ENCODE measurements around the gene FAM9A. TPM values are rescaled to one million over a fixed set of nuclear protein-coding genes. Genes with fewer than 3 reads are reported as not detected.
"Not testable (repeated sequence)": the region's sequence is repeated elsewhere in the genome, so short reads cannot be mapped to it uniquely, and the experiment has no call there.

FAM9A gene
- total and polyA plus RNA-seq, 9 donors: not detected

DNA sequence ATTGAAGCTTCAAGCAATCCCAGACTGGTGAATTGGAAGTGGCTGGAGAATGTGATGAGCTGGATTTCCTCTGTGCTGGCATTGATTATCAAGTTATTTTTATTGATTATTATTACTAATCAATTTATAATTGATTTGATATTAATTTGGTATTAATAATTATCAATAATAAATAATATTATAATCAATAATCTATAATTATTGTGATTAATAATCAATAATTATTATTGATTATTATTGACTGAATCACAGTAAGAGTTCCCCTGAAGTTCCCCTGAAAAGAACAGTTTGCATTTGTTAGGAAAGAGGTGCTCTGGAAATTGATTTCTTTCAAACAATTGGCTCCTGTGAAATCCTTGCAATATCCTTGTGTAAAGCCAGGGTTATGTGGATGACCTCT is 7.5 kb upstream of the FAM9A start:
- Histone ChIP-seq H3K36me3 (ENCODE audit: control insufficient read depth, insufficient read depth, low read length) (no peaks in the 10 kb centered on the region), H3K27ac (ENCODE audit: low read length) (no peak overlapping the region), H3K4me3 (ENCODE audit: low read length) (no peak overlapping the region), H3K9me3 (replicated peaks; ENCODE audit: control insufficient read depth, low read depth, low read length) (no peaks in the 10 kb centered on the region), H3K27me3 (ENCODE audit: control insufficient read depth, insufficient read depth, low read length) (peaks cover 3% of the 10 kb centered on the region), H3K4me1 (ENCODE audit: control insufficient read depth, insufficient read depth, low read length) (no peaks in the 10 kb centered on the region)
- DNase-seq: no peak

- no peak for DNase-seq
- no peak overlapping the region for H3K4me3 ChIP-seq (ENCODE audit: low read length)
- H3K36me3 ChIP-seq (ENCODE audit: control insufficient read depth, insufficient read depth, low read length): no peaks in the 10 kb centered on the region
- no peak overlapping the region for H3K27ac ChIP-seq (ENCODE audit: low read length)
- H3K27me3 ChIP-seq (ENCODE audit: control insufficient read depth, insufficient read depth, low read length): peaks cover 5% of the 10 kb centered on the region
- no peaks in the 10 kb centered on the region for H3K9me3 ChIP-seq (replicated peaks; ENCODE audit: control insufficient read depth, low read depth, low read length)
- no CpG with 5 or more reads among the region's 4 CpGs for WGBS (ENCODE audit: insufficient coverage)
- H3K4me1 ChIP-seq (ENCODE audit: control insufficient read depth, insufficient read depth, low read length): no peaks in the 10 kb centered on the region
These were observed 4.8 kb upstream of the FAM9A start for GRCh38 chrX:8805974-8806373.

DNA sequence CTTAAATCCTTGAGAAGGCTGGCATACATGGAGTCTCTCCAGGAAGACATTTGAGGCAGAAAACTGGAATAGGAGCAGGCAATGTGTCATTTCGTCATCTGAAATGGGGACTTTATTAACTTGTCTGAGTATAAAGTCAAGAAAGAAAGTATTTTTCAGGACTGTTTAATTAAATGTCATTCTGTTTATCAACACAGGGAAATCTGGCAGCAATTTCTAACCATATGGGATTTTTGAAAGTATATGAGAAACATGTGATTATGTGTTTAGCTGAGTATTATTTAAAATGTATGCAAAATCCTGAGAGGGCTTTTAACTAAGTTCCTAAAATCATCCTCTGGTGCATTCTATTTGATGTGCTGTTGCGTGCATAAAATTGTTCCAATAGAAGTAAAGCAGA is 3.9 kb upstream of the FAM9A start:
- WGBS (ENCODE audit: insufficient coverage): 80% methylated on average over 1 of the region's 2 CpGs
- Histone ChIP-seq H3K27ac (ENCODE audit: low read length) (no peak overlapping the region), H3K27me3 (ENCODE audit: control insufficient read depth, insufficient read depth, low read length) (peaks cover 5% of the 10 kb centered on the region), H3K4me1 (ENCODE audit: control insufficient read depth, insufficient read depth, low read length) (no peaks in the 10 kb centered on the region), H3K4me3 (ENCODE audit: low read length) (no peak overlapping the region), H3K9me3 (replicated peaks; ENCODE audit: control insufficient read depth, low read depth, low read length) (no peaks in the 10 kb centered on the region), H3K36me3 (ENCODE audit: control insufficient read depth, insufficient read depth, low read length) (no peaks in the 10 kb centered on the region)
- DNase-seq: no peak

- no peaks in the 10 kb centered on the region for H3K9me3 ChIP-seq (replicated peaks; ENCODE audit: control insufficient read depth, low read depth, low read length)
- H3K36me3 ChIP-seq (ENCODE audit: control insufficient read depth, insufficient read depth, low read length): no peaks in the 10 kb centered on the region
- H3K27me3 ChIP-seq (ENCODE audit: control insufficient read depth, insufficient read depth, low read length): peaks cover 8% of the 10 kb centered on the region
- 43% methylated on average over 1 of the region's 3 CpGs for WGBS (ENCODE audit: insufficient coverage)
- no peak overlapping the region for H3K4me3 ChIP-seq (ENCODE audit: low read length)
- DNase-seq: no peak
- H3K27ac ChIP-seq (ENCODE audit: low read length): no peak overlapping the region
- H3K4me1 ChIP-seq (ENCODE audit: control insufficient read depth, insufficient read depth, low read length): no peaks in the 10 kb centered on the region
These were observed 2.1 kb upstream of the FAM9A start for GRCh38 chrX:8803326-8803725.

DNA sequence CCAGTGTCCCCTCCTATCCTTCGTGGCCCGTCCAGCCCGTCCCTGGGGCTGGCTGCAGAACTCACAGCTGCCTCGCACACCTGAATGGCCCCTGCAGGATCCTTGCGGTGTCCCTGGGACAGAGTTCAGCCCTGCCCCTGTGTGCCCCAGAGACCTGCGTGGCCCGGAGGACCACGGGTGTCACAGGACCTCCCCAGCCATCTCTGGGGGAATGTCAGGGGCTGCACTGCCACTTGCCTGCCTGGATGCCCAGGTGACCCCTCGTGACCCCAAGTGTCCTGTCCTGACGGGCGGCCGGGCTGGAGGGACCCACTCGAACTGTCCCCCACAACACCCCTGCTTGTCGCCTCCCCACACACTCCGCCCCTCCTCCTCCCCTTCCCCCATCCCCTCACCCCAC is 832 bp downstream of the FAM9A start:
- not testable (repeated sequence) for H3K27me3 ChIP-seq (ENCODE audit: control insufficient read depth, insufficient read depth, low read length); H3K36me3 ChIP-seq (ENCODE audit: control insufficient read depth, insufficient read depth, low read length); H3K4me1 ChIP-seq (ENCODE audit: control insufficient read depth, insufficient read depth, low read length); DNase-seq; H3K27ac ChIP-seq (ENCODE audit: low read length); H3K4me3 ChIP-seq (ENCODE audit: low read length); H3K9me3 ChIP-seq (replicated peaks; ENCODE audit: control insufficient read depth, low read depth, low read length)
- WGBS (ENCODE audit: insufficient coverage): 87% methylated on average over 8 of the region's 15 CpGs

- peaks cover 10% of the 10 kb centered on the region for H3K27me3 ChIP-seq (ENCODE audit: control insufficient read depth, insufficient read depth, low read length)
- not testable (repeated sequence) for H3K27ac ChIP-seq (ENCODE audit: low read length); H3K36me3 ChIP-seq (ENCODE audit: control insufficient read depth, insufficient read depth, low read length); H3K4me1 ChIP-seq (ENCODE audit: control insufficient read depth, insufficient read depth, low read length); DNase-seq; H3K9me3 ChIP-seq (replicated peaks; ENCODE audit: control insufficient read depth, low read depth, low read length); H3K4me3 ChIP-seq (ENCODE audit: low read length)
- WGBS (ENCODE audit: insufficient coverage): 94% methylated on average over 5 of the region's 13 CpGs
These were observed 1.9 kb downstream of the FAM9A start for GRCh38 chrX:8799281-8799680.

DNA sequence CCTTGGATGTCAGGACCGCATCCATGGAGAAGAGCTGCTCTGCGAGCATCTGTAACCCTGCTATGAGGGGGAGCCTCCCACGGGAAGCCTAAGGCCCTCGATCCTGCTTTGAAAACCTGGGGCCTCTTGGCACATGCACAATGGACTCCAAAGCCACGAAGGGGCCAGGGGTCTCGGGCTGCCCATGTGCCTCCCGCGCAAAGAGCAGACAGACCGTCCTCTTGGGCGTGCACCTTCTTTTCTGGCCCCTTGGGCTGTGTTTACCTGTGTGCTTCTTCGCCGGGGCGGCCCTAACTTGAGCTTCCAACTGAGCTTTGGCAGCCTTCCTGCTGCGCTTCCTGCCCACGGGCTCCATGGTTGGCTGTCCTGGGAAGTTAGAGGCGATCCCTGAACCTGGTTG is 2.5 kb downstream of the FAM9A start:
- H3K36me3 ChIP-seq (ENCODE audit: control insufficient read depth, insufficient read depth, low read length); H3K4me1 ChIP-seq (ENCODE audit: control insufficient read depth, insufficient read depth, low read length); H3K4me3 ChIP-seq (ENCODE audit: low read length); H3K27ac ChIP-seq (ENCODE audit: low read length); H3K9me3 ChIP-seq (replicated peaks; ENCODE audit: control insufficient read depth, low read depth, low read length); DNase-seq: not testable (repeated sequence)
- WGBS (ENCODE audit: insufficient coverage): 87% methylated on average over 10 of the region's 16 CpGs
- H3K27me3 ChIP-seq (ENCODE audit: control insufficient read depth, insufficient read depth, low read length): peaks cover 11% of the 10 kb centered on the region

- H3K9me3 ChIP-seq (replicated peaks; ENCODE audit: control insufficient read depth, low read depth, low read length); H3K4me3 ChIP-seq (ENCODE audit: low read length); DNase-seq; H3K36me3 ChIP-seq (ENCODE audit: control insufficient read depth, insufficient read depth, low read length); H3K4me1 ChIP-seq (ENCODE audit: control insufficient read depth, insufficient read depth, low read length); H3K27ac ChIP-seq (ENCODE audit: low read length): not testable (repeated sequence)
- peaks cover 27% of the 10 kb centered on the region for H3K27me3 ChIP-seq (ENCODE audit: control insufficient read depth, insufficient read depth, low read length)
- no CpG with 5 or more reads among the region's 1 CpG for WGBS (ENCODE audit: insufficient coverage)
These were observed 14.1 kb downstream of the FAM9A start for GRCh38 chrX:8787119-8787518.

DNA sequence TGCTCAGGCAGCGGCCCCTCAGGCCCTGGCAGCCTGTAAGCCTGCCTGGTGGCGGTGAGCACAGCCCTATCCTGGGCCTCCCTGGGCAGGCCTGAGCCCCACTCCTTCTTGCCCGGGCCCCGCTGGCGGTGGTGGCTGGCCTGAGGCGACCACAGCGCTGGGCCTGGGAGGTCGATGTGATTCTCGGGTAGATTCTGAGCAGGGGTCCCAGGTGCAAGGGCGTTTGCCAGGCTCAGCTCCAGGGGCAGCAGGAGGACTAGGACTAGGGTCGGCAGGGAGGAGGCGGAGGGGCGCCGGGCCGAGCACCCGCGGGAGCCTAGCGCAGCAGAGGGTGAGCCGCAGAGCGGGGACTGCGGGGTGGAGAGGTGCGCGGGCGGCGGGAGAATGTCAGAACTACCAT is 17.0 kb downstream of the FAM9A start:
- Histone ChIP-seq H3K27ac (ENCODE audit: low read length) (no peak overlapping the region), H3K4me1 (ENCODE audit: control insufficient read depth, insufficient read depth, low read length) (no peaks in the 10 kb centered on the region), H3K4me3 (ENCODE audit: low read length) (no peak overlapping the region), H3K36me3 (ENCODE audit: control insufficient read depth, insufficient read depth, low read length) (no peaks in the 10 kb centered on the region), H3K27me3 (ENCODE audit: control insufficient read depth, insufficient read depth, low read length) (peaks cover 27% of the 10 kb centered on the region), H3K9me3 (replicated peaks; ENCODE audit: control insufficient read depth, low read depth, low read length) (no peaks in the 10 kb centered on the region)
- WGBS (ENCODE audit: insufficient coverage): 72% methylated on average over 22 of the region's 25 CpGs
- DNase-seq: no peak

GRCh38 chrX:8783714-8784098 is 17.5 kb downstream of the FAM9A start:
- H3K36me3 ChIP-seq (ENCODE audit: control insufficient read depth, insufficient read depth, low read length): no peaks in the 10 kb centered on the region
- H3K9me3 ChIP-seq (replicated peaks; ENCODE audit: control insufficient read depth, low read depth, low read length): no peaks in the 10 kb centered on the region
- H3K27ac ChIP-seq (ENCODE audit: low read length): no peak overlapping the region
- no peak overlapping the region for H3K4me3 ChIP-seq (ENCODE audit: low read length)
- no peak for DNase-seq
- H3K27me3 ChIP-seq (ENCODE audit: control insufficient read depth, insufficient read depth, low read length): peaks cover 23% of the 10 kb centered on the region
- WGBS (ENCODE audit: insufficient coverage): 87% methylated on average over 18 of the region's 19 CpGs
- no peaks in the 10 kb centered on the region for H3K4me1 ChIP-seq (ENCODE audit: control insufficient read depth, insufficient read depth, low read length)

GRCh38 chrX:8783097-8783713 is 18.0 kb downstream of the FAM9A start:
- H3K4me3 ChIP-seq (ENCODE audit: low read length): no peak overlapping the region
- H3K9me3 ChIP-seq (replicated peaks; ENCODE audit: control insufficient read depth, low read depth, low read length): no peaks in the 10 kb centered on the region
- no peak for DNase-seq
- 37% methylated on average over 23 of the region's 32 CpGs for WGBS (ENCODE audit: insufficient coverage)
- H3K27me3 ChIP-seq (ENCODE audit: control insufficient read depth, insufficient read depth, low read length): peaks cover 22% of the 10 kb centered on the region
- H3K27ac ChIP-seq (ENCODE audit: low read length): no peak overlapping the region
- H3K4me1 ChIP-seq (ENCODE audit: control insufficient read depth, insufficient read depth, low read length): no peaks in the 10 kb centered on the region
- H3K36me3 ChIP-seq (ENCODE audit: control insufficient read depth, insufficient read depth, low read length): no peaks in the 10 kb centered on the region

All from muscle of leg (tissue), 11 donors.